Natural killer cell (primary cell): ENCODE results near the gene NTM. TPM values are rescaled to one million over a fixed set of nuclear protein-coding genes. Genes with fewer than 3 reads are reported as not detected.

Experiments
- ATAC-seq, 3 donors: fragments of 150-1000 bp in 2 of 3; fragments of 200-7000 bp in 1 of 3; cut with Tn5 transposase; 1 replicate in 1 of 3; 2 replicates in 2 of 3; pipeline ENCODE4 v1.10.0; 2021; ENCODE audit warnings: mild to moderate bottlenecking in 2 of 3, moderate library complexity in 2 of 3
- DNase-seq, 2 donors: peaks; one replicate each; pipeline versions ENCODE4 v3.0.0 to v3.0.0-alpha.2; 2013 to 2021; ENCODE audit warnings: mixed read lengths in 1 of 2
- H3K27ac ChIP-seq: one replicate; pipeline ENCODE4 v1.5.1; 2013; ENCODE audit warnings: mild to moderate bottlenecking, low read length
- H3K27me3 ChIP-seq: one replicate; pipeline ENCODE4 v1.6.1; 2013; ENCODE audit warnings: low read length; ENCODE audit not compliant: control insufficient read depth, insufficient read depth
- H3K36me3 ChIP-seq: one replicate; pipeline ENCODE4 v1.6.1; 2013; ENCODE audit warnings: low read length; ENCODE audit not compliant: control insufficient read depth, insufficient read depth
- H3K4me1 ChIP-seq: one replicate; pipeline ENCODE4 v1.6.1; 2013; ENCODE audit warnings: low read length; ENCODE audit not compliant: control insufficient read depth, insufficient read depth
- H3K4me3 ChIP-seq: one replicate; pipeline ENCODE4 v1.5.1; 2013; ENCODE audit warnings: low read length
- H3K9me3 ChIP-seq: one replicate; pipeline ENCODE4 v1.6.1; 2013; ENCODE audit warnings: low read length; ENCODE audit not compliant: control insufficient read depth, insufficient read depth
- H3K27ac Mint-ChIP-seq, 2 donors: one replicate each; pipeline ENCODE4 v1.8.0; 2022; ENCODE audit warnings: mild to moderate bottlenecking in 2 of 2, mixed read lengths in 2 of 2, moderate library complexity in 1 of 2
- H3K27me3 Mint-ChIP-seq, 2 donors: one replicate each; pipeline ENCODE4 v1.8.0; 2022; ENCODE audit warnings: low read depth in 2 of 2, mixed read lengths in 2 of 2
- H3K36me3 Mint-ChIP-seq: one replicate; pipeline ENCODE4 v1.8.0; 2022; ENCODE audit warnings: mixed read lengths
- H3K4me1 Mint-ChIP-seq, 2 donors: one replicate each; pipeline ENCODE4 v1.8.0; 2022; ENCODE audit warnings: mixed read lengths in 2 of 2
- H3K4me3 Mint-ChIP-seq: one replicate; pipeline ENCODE4 v1.8.0; 2022; ENCODE audit warnings: mild to moderate bottlenecking, moderate library complexity, mixed read lengths
- H3K9me3 Mint-ChIP-seq, 2 donors: one replicate each; pipeline ENCODE4 v1.8.0; 2022; ENCODE audit warnings: mixed read lengths in 2 of 2
- WGBS: methylation state at CpG from one replicate; pipeline ENCODE4 v1.1.7; 2013; ENCODE audit warnings: missing lambda C conversion rate; ENCODE audit not compliant: insufficient coverage; 5-methylcytosine and 5-hydroxymethylcytosine counted together
- intact Hi-C: fragments of 100-400 bp; cut with micrococcal nuclease; formaldehyde crosslinking; loops from one replicate; pipeline ENCODE4 v1.14.2; 2022
- total RNA-seq, 4 donors: library from RNA; stranded (reverse); fragments of 120-200 nt in 1 of 4; gene quantifications; one replicate each; pipeline versions ENCODE4 v1.2.3 to v1.2.4, GENCODE V29; 2013 to 2022
- TF ChIP-seq, protein P1 (sequence below): fragments of 200-600 bp; IDR thresholded peaks from one replicate; pipeline ENCODE4 v1.8.0; 2022; ENCODE audit warnings: antibody characterized with exemption

NTM gene
- total RNA-seq, 3 donors from 2014 or later (not counting 1 experiment from before 2014, with no cell fraction given) = not detected

- intact Hi-C loops = no loop called here
- Histone ChIP-seq H3K36me3 (no peaks in the 10 kb centered on the region), H3K27ac (no peak overlapping the region), H3K4me1 (no peaks in the 10 kb centered on the region), H3K9me3 (no peaks in the 10 kb centered on the region), H3K4me3 (no peak overlapping the region), H3K27me3 (no peaks in the 10 kb centered on the region)
- no peaks in the 10 kb centered on the region for H3K36me3 Mint-ChIP-seq
- ATAC-seq (no peak), DNase-seq (no peak)
- H3K4me3 Mint-ChIP-seq = no peak overlapping the region
- no peaks in the 10 kb centered on the region for H3K4me1 Mint-ChIP-seq
- no peak overlapping the region for H3K27ac Mint-ChIP-seq
- H3K27me3 Mint-ChIP-seq = no peaks in the 10 kb centered on the region
- peaks cover 2 to 4% of the 10 kb centered on the region in 2 donors for H3K9me3 Mint-ChIP-seq
- 26% methylated on average over 8 of the region's 8 CpGs for WGBS
- TF ChIP-seq, protein P1, sequence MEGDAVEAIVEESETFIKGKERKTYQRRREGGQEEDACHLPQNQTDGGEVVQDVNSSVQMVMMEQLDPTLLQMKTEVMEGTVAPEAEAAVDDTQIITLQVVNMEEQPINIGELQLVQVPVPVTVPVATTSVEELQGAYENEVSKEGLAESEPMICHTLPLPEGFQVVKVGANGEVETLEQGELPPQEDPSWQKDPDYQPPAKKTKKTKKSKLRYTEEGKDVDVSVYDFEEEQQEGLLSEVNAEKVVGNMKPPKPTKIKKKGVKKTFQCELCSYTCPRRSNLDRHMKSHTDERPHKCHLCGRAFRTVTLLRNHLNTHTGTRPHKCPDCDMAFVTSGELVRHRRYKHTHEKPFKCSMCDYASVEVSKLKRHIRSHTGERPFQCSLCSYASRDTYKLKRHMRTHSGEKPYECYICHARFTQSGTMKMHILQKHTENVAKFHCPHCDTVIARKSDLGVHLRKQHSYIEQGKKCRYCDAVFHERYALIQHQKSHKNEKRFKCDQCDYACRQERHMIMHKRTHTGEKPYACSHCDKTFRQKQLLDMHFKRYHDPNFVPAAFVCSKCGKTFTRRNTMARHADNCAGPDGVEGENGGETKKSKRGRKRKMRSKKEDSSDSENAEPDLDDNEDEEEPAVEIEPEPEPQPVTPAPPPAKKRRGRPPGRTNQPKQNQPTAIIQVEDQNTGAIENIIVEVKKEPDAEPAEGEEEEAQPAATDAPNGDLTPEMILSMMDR = no peak
Observed at GRCh38 chr11:131859538-131860210, 489.3 kb downstream of the NTM start.

DNA sequence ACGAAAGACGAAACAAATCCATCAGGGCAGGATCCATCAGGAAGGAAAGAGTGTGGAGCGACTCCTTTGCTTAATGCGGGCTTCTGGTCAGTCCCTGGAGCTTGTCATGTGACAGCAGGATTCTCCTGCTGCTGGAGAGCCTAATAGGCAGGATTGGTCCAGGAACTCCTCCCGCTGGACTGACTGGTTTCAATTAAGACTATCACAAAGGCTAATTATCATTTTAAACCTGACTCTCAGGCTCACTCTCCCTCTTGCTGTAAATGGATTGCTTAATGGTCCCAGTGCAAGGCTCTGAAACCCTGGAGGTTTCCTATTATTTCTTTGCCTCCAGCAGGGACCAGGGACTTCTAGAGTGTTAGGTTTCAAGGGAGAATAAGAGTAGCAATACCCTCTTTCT lies 493.8 kb downstream of the NTM start:
- H3K27me3 Mint-ChIP-seq = peaks cover 0 to 2% of the 10 kb centered on the region in 2 donors
- H3K27ac Mint-ChIP-seq = no peak overlapping the region
- intact Hi-C loops = no loop called here
- Histone ChIP-seq H3K27me3 (no peaks in the 10 kb centered on the region), H3K4me3 (no peak overlapping the region), H3K4me1 (no peaks in the 10 kb centered on the region), H3K36me3 (no peaks in the 10 kb centered on the region), H3K27ac (no peak overlapping the region), H3K9me3 (no peaks in the 10 kb centered on the region)
- TF ChIP-seq, protein P1 = no peak
- no peak for ATAC-seq
- no peaks in the 10 kb centered on the region for H3K36me3 Mint-ChIP-seq
- no peaks in the 10 kb centered on the region for H3K4me1 Mint-ChIP-seq
- 88% methylated on average over 5 of the region's 5 CpGs for WGBS
- peaks cover 8 to 11% of the 10 kb centered on the region in 2 donors for H3K9me3 Mint-ChIP-seq
- DNase-seq = no peak
- H3K4me3 Mint-ChIP-seq = no peak overlapping the region

DNA sequence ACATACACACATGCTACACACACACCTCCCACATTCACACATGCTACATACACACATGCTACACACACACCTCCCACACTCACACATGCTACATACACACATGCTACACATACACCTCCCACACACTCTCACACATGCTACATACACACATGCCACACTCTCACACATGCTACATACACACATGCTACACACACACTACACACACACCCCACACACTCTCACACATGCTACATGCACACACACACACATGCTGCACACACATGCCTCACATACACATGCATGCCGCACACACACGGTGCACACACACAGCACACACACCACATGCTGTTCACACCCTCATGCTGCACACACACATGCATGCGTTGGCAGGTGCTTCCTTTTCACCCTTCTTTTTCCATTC lies 495.4 kb downstream of the NTM start:
- no peaks in the 10 kb centered on the region for H3K4me1 ChIP-seq
- Mint-ChIP-seq H3K4me3 (no peak overlapping the region), H3K4me1 (no peaks in the 10 kb centered on the region), H3K27ac (no peak overlapping the region), H3K27me3 (peaks cover 0 to 2% of the 10 kb centered on the region in 2 donors), H3K36me3 (no peaks in the 10 kb centered on the region), H3K9me3 (peaks cover 8 to 11% of the 10 kb centered on the region in 2 donors)
- no peak overlapping the region for H3K27ac ChIP-seq
- H3K4me3 ChIP-seq = no peak overlapping the region
- H3K36me3 ChIP-seq = no peaks in the 10 kb centered on the region
- intact Hi-C loops = no loop called here
- WGBS = 92% methylated on average over 3 of the region's 3 CpGs
- H3K27me3 ChIP-seq = no peaks in the 10 kb centered on the region
- ATAC-seq = no peak
- H3K9me3 ChIP-seq = no peaks in the 10 kb centered on the region
- TF ChIP-seq, protein P1 = no peak
- no peak for DNase-seq
